Progenitor cell of endocrine pancreas (in vitro differentiated cells): ENCODE data around the gene KLHL22. TPM values are rescaled to one million over a fixed set of nuclear protein-coding genes. Genes with fewer than 3 reads are reported as not detected.

ENCODE experiments used
- DNase-seq: peaks from one replicate; pipeline ENCODE4 v3.0.0; 2021; ENCODE audit warnings: low spot score; ENCODE audit not compliant: unreplicated experiment
- H3K27ac Mint-ChIP-seq: 2 replicates; pipeline ENCODE4 v1.8.0; 2021; ENCODE audit warnings: mild to moderate bottlenecking, moderate library complexity, mixed read lengths
- H3K27me3 Mint-ChIP-seq: 2 replicates; pipeline ENCODE4 v1.8.0; 2021; ENCODE audit warnings: mixed read lengths
- H3K36me3 Mint-ChIP-seq: 2 replicates; pipeline ENCODE4 v1.8.0; 2022; ENCODE audit warnings: mixed read lengths; ENCODE audit not compliant: insufficient read depth
- H3K4me1 Mint-ChIP-seq: 2 replicates; pipeline ENCODE4 v1.8.0; 2021; ENCODE audit warnings: low read depth, mixed read lengths
- H3K4me3 Mint-ChIP-seq: 2 replicates; pipeline ENCODE4 v1.8.0; 2021; ENCODE audit warnings: low read depth, mild to moderate bottlenecking, moderate library complexity, mixed read lengths
- H3K9me3 Mint-ChIP-seq: 2 replicates; pipeline ENCODE4 v1.8.0; 2021; ENCODE audit warnings: low read depth, mixed read lengths
- CTCF ChIP-seq: fragments of 200-600 bp; sonication (generic); IDR thresholded peaks from one replicate; pipeline ENCODE4 v1.5.0; 2021; ENCODE audit warnings: antibody characterized with exemption, mild to moderate bottlenecking; ENCODE audit not compliant: unreplicated experiment
- total RNA-seq: library from RNA; stranded (reverse); gene quantifications from 2 replicates; pipeline ENCODE4 v1.2.1, GENCODE V29; 2021

KLHL22 gene
- total RNA-seq, 1 donor from 2014 or later: 47.3 TPM

DNA sequence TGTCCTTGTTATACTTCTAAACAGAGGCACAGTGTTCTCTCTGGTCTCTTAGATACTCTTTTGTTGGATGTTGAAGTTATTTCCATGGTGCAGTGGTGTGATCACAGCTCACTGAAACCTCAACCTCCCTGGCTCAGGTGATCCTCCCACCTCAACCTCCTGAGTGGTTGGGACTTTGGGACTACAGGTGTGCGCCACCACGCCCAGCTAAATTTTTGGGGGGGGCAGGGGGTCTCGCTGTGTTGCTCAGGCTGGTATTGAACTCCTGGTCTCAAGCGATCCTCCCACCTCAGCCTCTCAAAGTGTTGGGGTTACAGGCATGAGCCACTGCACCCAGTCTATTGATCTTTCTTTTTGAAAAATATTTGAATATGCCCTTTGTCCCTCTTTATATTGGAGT, 86.7 kb downstream of the KLHL22 start:
- Mint-ChIP-seq H3K9me3 (no peaks in the 10 kb centered on the region), H3K36me3 (peaks cover 11% of the 10 kb centered on the region), H3K4me1 (peaks cover 3% of the 10 kb centered on the region), H3K27me3 (no peaks in the 10 kb centered on the region), H3K27ac (no peak overlapping the region), H3K4me3 (no peak overlapping the region)
- no peak for DNase-seq
- no peak for TF ChIP-seq CTCF

DNA sequence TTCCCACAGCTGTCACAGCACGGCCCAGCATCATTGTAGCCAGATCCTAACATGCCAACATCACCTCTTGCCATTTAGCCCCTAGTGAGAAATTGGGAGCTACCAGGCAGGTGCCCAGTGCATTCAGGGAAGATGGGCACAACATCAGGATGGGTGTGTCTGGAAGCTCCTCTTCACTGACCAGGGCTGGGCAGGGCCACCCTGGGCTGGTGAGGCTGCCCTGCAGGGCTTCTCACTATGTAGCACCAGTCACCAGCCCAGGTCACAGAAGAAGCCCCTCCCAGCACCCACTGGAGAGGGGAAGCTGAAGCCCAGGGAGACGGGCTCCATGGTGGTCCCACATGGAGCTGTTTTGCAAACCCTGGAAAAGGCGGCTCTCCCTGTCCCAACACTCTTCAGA, 87.8 kb downstream of the KLHL22 start:
- DNase-seq: no peak
- Mint-ChIP-seq H3K27me3 (no peaks in the 10 kb centered on the region), H3K9me3 (no peaks in the 10 kb centered on the region), H3K4me3 (no peak overlapping the region), H3K36me3 (peaks cover 16% of the 10 kb centered on the region), H3K27ac (no peak overlapping the region), H3K4me1 (peaks cover 3% of the 10 kb centered on the region)
- TF ChIP-seq CTCF: no peak

DNA sequence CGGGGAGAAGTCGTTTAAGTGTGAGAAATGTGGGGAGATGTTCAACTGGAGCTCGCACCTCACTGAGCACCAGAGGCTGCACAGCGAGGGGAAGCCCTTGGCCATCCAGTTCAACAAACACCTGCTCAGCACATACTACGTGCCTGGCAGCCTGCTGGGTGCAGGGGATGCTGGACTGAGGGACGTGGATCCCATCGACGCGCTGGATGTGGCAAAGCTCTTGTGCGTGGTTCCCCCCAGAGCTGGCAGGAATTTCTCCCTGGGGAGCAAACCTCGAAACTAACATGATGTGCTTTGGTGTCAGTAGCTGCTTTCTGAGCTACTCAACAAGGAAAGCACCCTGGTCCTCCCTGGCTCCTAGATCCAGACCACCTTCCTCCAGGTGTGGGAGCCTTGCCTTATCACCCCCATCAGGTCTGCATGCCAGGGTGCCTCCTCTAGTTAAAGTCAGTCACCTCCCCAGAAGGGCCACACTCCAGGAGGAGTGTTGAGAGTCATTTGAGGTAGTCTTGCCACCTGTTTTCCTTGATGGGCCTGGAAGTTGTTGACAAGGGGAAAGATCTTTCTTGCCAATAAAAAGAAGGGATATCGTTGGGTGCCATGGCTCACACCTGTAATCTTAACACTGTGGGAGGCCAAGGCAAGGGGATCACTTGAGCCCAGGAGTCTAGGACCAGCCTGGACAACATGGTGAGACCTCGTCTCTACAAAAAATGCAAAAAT, 88.7 kb downstream of the KLHL22 start:
- H3K27ac Mint-ChIP-seq: no peak overlapping the region
- H3K9me3 Mint-ChIP-seq: no peaks in the 10 kb centered on the region
- no peak overlapping the region for H3K4me3 Mint-ChIP-seq

GRCh38 chr22:20405931-20406685, 89.5 kb downstream of the KLHL22 start:
- Mint-ChIP-seq H3K4me1 (no peaks in the 10 kb centered on the region), H3K4me3 (no peak overlapping the region), H3K9me3 (no peaks in the 10 kb centered on the region), H3K36me3 (peaks cover 16% of the 10 kb centered on the region), H3K27ac (no peak overlapping the region), H3K27me3 (no peaks in the 10 kb centered on the region)
- no peak for TF ChIP-seq CTCF
- no peak for DNase-seq

More for the DNA sequence above, 88.7 kb downstream of the KLHL22 start:
- Mint-ChIP-seq H3K4me1 (no peaks in the 10 kb centered on the region), H3K36me3 (peaks cover 16% of the 10 kb centered on the region), H3K27me3 (no peaks in the 10 kb centered on the region)
- no peak for TF ChIP-seq CTCF
- no peak for DNase-seq

DNA sequence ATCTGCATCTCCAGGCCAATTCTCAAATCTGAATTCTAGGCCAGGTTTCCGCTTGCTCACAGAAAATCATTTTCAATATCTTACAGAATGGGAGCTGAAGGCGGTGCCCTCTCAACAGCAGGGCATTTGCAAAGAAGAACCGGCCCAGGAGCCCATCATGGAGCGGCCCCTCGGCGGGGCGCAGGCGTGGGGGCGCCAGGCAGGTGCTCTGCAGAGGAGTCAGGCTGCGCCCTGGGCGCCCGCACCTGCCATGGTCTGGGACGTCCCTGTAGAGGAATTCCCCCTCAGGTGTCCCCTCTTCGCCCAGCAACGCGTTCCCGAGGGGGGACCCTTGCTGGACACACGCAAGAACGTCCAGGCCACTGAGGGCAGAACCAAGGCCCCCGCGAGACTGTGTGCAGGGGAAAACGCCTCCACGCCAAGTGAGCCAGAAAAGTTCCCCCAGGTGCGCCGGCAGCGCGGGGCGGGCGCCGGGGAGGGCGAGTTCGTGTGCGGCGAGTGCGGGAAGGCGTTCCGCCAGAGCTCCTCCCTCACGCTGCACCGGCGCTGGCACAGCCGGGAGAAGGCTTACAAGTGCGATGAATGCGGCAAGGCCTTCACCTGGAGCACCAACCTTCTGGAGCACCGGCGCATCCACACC, 90.2 kb downstream of the KLHL22 start:
- H3K27me3 Mint-ChIP-seq: no peaks in the 10 kb centered on the region
- no peak for TF ChIP-seq CTCF
- no peak overlapping the region for H3K27ac Mint-ChIP-seq
- peaks cover 14% of the 10 kb centered on the region for H3K36me3 Mint-ChIP-seq
- H3K4me3 Mint-ChIP-seq: no peak overlapping the region
- H3K9me3 Mint-ChIP-seq: no peaks in the 10 kb centered on the region
- no peaks in the 10 kb centered on the region for H3K4me1 Mint-ChIP-seq
- DNase-seq: no peak
